ES-I3 (cell line): ENCODE measurements around the gene ZNF445.
"Not testable (repeated sequence)": the region's sequence is repeated elsewhere in the genome, so short reads cannot be mapped to it uniquely, and the experiment has no call there.

Source experiments
- H3K36me3 ChIP-seq: 2 replicates; pipeline ENCODE4 v1.6.1; 2013; ENCODE audit warnings: mild to moderate bottlenecking, low read length, control low read depth, moderate library complexity; ENCODE audit not compliant: insufficient read depth
- H3K4me1 ChIP-seq: 2 replicates; pipeline ENCODE4 v1.6.1; 2013; ENCODE audit warnings: mild to moderate bottlenecking, control low read depth, low read length; ENCODE audit not compliant: insufficient read depth
- H3K9ac ChIP-seq: 2 replicates; pipeline ENCODE4 v1.6.1; 2013; ENCODE audit warnings: low read depth, mild to moderate bottlenecking, low read length, moderate library complexity
- H3K9me3 ChIP-seq: 2 replicates; pipeline ENCODE4 v1.6.1; 2013; ENCODE audit warnings: mild to moderate bottlenecking, low read length, moderate library complexity; ENCODE audit not compliant: control insufficient read depth, insufficient read depth

ZNF445 gene

DNA sequence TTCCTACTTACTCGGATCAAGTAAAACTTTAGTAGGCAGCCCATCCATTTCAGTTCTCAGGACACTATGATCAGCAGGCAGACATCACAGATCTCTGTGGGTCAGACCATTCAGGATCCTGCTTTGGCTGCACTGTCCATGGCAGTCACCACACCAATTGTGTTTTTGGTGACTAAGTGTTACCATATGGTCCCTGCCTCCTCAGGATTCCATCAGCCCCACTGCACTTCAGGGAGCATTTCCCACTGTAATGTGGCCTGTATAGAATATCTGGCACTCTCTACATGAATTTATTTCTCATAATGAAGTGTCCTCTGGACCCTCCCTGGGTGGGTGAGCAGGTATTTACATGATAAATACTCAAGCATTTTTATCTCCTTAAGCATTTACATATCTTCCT, 41.3 kb downstream of the ZNF445 start:
- H3K9me3 ChIP-seq: no peaks in the 10 kb centered on the region
- H3K36me3 ChIP-seq: no peaks in the 10 kb centered on the region; the same call in 1 of the 2 replicates
- H3K9ac ChIP-seq: no peak overlapping the region
- no peaks in the 10 kb centered on the region for H3K4me1 ChIP-seq

DNA sequence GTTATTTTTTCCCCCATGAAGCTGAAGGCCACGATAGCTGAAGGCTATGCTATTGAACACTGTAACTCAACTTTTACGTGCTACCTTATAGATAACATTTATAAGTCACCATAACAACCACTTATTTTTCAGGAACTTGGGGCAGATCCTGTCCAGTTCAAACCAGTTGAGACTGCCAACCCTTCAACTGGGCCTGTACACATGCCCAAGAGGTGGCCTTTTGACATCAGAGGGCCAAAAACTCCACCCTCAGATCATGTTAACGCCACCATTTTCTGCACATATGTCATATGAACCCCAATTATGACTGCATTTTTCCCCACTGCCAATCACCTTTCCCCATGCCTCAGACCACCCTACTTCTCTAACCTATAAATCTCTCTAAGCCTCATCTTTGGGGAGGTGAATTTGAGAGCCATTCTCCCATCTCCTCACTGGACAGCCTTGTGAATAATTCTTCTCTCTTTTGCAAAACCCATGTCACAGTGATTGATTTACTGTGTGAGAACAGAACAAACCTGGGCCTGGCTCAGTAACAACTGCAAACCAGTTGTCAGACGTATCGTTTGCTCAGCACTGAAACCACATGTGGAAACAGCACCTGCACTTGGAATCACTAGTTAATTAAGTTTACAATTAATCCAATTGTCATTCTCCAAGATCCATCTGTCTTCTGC, 42.5 kb downstream of the ZNF445 start:
- Histone ChIP-seq H3K9me3 (no peaks in the 10 kb centered on the region), H3K36me3 (no peaks in the 10 kb centered on the region; the same call in 1 of the 2 replicates), H3K4me1 (no peaks in the 10 kb centered on the region), H3K9ac (no peak overlapping the region)

DNA sequence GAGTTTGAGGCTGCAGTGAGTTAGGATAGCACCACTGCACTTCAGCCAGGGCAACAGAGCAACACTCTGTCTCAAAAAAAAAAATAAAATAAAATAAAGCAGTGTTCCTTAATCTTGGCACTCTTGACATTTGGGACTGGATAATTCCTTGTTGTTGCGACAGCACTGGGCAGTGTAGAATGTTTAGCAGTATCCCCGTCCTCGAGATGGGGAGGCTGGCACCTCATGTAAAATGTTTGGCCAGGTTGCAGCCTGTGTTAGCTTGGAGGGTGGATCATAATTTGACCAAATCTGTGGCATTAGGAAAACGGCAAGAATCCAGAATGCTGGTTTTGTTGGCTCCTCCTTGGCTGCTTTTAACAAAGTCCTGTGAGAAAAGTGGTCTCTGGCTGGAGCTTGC, 47.0 kb downstream of the ZNF445 start:
- Histone ChIP-seq H3K4me1 (no peaks in the 10 kb centered on the region), H3K9ac (no peak overlapping the region), H3K36me3 (no peaks in the 10 kb centered on the region), H3K9me3 (no peaks in the 10 kb centered on the region)

DNA sequence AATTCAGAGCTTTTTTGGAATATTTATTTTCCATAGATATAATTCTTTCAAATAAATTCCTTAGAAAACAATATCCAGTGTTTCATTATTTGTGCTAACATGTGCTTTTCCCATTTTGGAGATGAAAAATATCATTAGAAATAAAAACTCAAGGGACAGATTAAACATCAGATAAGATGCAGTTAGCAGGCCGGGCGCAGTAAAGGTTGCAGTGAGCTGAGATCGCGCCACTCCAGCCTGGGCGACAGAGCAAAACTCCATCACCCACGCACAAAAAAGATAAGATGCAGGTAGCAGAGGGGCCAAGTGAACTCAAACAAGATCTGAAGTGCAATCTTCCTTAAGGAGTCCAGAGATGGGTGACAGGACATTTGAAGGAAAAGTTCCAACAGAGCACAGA, 48.0 kb downstream of the ZNF445 start:
- no peak overlapping the region for H3K9ac ChIP-seq
- H3K4me1 ChIP-seq: no peaks in the 10 kb centered on the region
- no peaks in the 10 kb centered on the region for H3K9me3 ChIP-seq
- no peaks in the 10 kb centered on the region for H3K36me3 ChIP-seq

DNA sequence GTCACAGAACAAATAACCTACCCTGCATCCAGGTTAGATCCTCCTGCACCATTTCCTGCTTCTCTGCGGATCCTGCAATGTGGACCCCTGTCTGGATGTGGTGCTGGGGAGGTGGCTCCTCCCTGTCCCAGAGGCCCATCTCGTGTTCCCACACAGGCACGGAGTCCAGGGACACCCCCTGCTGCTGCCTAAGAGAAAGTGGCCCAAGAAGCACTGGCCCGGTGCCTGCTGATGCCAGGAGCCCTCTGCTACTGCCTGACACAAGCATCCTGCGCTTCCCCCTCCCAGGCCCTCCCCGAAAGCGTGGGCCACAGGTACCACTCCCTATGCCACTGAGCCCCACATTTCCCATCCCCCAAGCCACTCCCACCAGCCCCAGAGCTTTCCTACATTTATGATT, 48.6 kb downstream of the ZNF445 start:
- Histone ChIP-seq H3K4me1 (no peaks in the 10 kb centered on the region), H3K9ac (no peak overlapping the region), H3K36me3 (no peaks in the 10 kb centered on the region), H3K9me3 (no peaks in the 10 kb centered on the region)

DNA sequence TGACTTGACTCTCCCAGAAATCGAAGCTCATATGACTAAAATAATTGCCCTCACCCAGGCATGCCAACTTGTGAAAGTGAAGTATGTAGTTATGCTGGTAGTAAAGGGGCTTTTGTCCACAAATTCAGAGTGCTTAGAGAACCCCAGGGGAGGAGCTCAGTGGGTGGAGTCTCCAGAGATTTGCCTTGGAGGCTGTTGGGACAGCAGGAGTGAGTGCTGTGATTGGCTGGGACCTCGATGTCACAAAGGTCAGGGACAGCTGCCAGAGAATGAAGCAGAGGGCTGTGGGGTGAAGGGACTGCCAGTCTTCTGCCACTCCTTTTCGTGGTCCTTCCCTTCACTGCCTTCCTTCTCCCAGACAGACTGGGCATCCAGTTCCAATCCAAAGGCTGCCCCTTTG, 49.8 kb downstream of the ZNF445 start:
- Histone ChIP-seq H3K36me3 (no peaks in the 10 kb centered on the region), H3K9ac (no peak overlapping the region), H3K4me1 (no peaks in the 10 kb centered on the region), H3K9me3 (no peaks in the 10 kb centered on the region)

DNA sequence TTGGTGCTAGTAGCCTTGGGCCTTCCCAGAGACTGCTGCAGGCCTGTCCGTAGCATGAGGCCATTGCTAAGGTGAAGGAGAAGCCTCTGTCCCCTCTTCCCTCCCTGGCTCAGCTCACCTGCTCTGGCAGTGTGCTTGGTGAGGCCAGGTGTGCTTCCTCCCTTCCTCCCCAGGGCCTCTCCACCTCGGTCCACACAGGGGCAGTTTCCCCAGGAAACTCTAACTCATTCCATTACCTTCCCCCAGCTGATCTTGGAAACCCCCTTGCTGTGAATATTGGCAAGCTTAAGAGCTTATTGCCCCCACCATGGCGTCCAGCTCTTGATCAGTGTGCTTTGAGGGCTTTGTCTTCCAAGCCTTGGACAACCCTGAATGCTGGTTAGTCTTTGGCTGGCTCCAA, 52.7 kb downstream of the ZNF445 start:
- Histone ChIP-seq H3K36me3 (no peaks in the 10 kb centered on the region), H3K4me1 (no peaks in the 10 kb centered on the region), H3K9me3 (no peaks in the 10 kb centered on the region), H3K9ac (no peak overlapping the region)

DNA sequence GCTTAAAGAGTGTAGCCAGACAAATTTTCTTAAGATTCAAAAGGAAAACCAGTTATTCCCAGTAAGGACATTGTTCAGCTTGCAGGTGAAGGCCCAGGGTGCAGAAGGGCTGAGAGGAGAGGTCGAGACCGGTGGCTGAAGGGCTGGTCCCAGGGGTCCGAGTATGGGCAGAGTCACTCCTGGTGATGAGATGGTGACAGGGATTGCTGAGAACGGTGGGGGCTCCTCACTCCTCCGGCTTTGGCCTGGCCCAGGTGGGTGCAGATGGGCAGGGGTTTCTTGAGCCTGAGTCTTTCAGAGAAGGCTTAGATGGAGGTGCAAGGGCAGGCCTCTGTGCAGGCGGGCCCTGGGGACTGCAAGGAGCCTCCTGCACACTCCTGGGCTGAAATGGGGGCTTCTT, 56.2 kb downstream of the ZNF445 start:
- no peaks in the 10 kb centered on the region for H3K36me3 ChIP-seq
- H3K9me3 ChIP-seq: no peaks in the 10 kb centered on the region
- no peaks in the 10 kb centered on the region for H3K4me1 ChIP-seq
- no peak overlapping the region for H3K9ac ChIP-seq

DNA sequence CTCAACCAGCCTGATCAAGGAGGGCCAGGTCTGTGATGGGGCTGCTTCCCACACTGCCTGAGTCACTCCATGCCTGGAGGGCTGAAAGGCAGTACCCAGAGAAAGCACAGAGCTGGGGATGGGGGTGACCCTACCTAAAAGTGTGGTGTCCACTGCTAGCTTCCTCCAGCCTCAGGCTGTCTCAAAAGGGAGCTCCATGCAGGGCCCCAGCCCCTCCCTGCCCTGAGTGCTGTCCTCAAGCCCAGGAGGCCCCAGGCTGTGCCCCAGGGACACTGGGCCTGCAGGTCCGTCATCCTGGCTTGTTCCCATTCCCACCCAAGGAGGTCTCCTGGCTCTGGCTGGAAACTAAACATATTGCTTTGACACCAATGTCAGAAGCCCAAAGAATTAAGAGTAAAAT, 56.8 kb downstream of the ZNF445 start:
- Histone ChIP-seq H3K4me1 (no peaks in the 10 kb centered on the region), H3K36me3 (no peaks in the 10 kb centered on the region), H3K9me3 (no peaks in the 10 kb centered on the region), H3K9ac (no peak overlapping the region)

DNA sequence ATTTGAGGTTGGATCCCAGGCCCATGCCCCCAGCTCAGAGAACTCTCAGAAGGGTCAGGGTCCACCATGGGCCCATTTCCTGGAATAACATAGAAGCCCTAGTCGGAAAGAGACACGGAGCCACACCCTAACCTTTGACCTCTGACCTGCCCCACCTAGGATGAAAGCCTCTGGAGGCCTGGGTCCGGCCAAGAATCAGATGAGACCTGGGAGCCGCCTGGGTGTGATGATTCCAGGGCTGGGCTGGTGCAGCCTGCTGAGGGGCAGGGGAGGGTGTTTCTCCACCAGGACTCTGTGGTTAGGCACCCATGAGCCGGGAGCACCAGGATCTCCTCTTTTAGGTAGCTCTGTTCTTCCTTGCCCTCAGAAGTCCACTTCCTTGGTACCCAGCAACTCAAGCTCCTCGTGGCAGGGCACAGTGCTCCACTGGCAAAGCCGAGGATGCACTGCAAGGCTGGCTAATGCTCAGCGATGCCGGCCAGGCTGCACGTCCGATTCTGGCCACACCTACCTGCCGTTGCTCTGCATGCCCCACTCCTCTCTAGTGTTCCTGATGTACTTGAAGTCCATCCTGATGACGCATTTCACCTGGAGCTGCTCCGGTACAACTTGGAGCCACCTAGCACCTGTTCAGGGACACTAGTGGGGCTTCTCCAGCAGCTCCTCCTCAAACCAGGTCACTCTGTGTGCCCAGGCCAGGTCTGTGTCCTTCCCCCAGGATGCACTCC, 57.4 kb downstream of the ZNF445 start:
- H3K36me3 ChIP-seq: no peaks in the 10 kb centered on the region

DNA sequence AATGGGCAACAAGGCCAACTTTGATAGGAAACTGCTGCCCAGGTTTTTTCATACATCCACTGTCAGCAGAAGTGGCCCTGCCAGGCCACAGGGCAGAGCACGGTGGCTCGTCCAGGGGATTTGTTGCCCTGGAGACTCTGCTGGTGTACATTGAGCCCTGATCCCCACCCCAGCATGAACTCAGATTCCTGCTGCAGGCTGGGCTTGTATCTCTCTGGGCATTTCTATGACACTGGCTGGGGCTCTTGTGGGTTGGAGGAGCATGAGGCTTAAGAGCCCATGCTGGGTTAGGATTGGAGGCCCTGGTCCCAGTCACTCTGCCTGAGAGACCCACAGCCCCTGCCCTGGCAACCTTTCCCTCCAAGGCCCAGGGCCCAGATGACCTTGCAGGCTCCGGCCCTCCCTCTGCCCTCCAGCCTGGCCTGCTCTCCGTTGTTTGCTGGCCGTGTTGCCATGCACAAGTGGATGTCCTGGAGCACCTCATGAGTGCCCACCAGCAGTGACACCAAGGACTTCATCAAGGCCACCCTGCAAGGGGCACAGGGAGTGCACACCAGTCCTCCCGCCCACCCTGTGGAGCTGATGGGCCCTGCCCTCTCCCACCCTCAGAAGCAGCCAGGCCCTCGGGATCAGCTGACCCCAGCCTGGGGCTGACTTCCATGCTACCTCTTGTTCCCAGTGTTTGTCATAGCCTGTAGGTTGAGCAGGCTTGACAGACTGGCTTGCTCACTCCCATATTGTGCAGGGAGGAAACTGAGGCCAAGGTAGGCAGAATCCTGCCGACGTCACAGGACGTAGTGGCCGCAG, 58.2 kb downstream of the ZNF445 start:
- Histone ChIP-seq H3K4me1 (no peaks in the 10 kb centered on the region; the same call in 1 of the 2 replicates), H3K9me3 (no peaks in the 10 kb centered on the region), H3K9ac (no peak overlapping the region), H3K36me3 (no peaks in the 10 kb centered on the region)

More for the DNA sequence above, 57.4 kb downstream of the ZNF445 start:
- no peak overlapping the region for H3K9ac ChIP-seq
- H3K9me3 ChIP-seq: no peaks in the 10 kb centered on the region
- no peaks in the 10 kb centered on the region for H3K4me1 ChIP-seq

DNA sequence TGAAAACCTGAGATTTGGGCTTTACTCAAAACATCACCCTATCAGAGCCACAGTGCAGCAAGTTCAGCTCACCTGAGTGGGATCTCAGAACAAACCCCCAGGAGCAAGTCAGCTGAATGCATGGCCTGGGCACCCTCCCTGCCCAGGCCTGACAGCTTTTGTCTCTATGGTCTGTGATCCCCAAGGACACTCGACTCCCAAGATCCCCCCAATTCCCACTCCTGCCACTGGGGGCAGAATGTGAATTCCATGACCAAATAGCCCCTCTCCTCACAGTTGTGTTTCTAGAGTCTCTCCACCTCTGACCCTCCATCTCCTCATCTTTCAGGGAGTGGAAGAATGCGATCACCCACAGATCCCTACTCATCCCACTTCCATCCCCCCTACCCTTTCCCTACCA, 58.9 kb downstream of the ZNF445 start:
- Histone ChIP-seq H3K4me1 (no peaks in the 10 kb centered on the region; the same call in 1 of the 2 replicates), H3K9ac (no peak overlapping the region), H3K36me3 (no peaks in the 10 kb centered on the region), H3K9me3 (no peaks in the 10 kb centered on the region)

DNA sequence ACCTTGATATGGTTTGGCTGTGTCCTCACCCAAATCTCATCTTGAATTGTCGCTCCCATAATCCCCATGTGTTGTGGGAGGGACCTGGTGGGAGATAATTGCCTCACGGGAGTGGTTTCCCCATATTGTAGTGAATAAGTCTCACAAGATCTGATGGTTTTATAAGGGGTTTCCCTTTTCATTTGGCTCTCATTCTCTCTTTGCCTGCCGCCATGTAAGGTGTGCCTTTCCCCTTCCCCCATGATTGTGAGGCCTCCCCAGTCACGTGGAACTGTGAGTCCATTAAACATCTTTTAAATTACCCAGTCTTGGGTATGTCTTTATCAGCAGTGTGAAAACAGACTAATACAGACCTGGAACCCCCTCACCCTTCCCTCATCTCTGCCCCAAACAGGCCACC, 59.4 kb downstream of the ZNF445 start:
- not testable (repeated sequence) for H3K36me3 ChIP-seq, H3K4me1 ChIP-seq, H3K9me3 ChIP-seq, H3K9ac ChIP-seq

DNA sequence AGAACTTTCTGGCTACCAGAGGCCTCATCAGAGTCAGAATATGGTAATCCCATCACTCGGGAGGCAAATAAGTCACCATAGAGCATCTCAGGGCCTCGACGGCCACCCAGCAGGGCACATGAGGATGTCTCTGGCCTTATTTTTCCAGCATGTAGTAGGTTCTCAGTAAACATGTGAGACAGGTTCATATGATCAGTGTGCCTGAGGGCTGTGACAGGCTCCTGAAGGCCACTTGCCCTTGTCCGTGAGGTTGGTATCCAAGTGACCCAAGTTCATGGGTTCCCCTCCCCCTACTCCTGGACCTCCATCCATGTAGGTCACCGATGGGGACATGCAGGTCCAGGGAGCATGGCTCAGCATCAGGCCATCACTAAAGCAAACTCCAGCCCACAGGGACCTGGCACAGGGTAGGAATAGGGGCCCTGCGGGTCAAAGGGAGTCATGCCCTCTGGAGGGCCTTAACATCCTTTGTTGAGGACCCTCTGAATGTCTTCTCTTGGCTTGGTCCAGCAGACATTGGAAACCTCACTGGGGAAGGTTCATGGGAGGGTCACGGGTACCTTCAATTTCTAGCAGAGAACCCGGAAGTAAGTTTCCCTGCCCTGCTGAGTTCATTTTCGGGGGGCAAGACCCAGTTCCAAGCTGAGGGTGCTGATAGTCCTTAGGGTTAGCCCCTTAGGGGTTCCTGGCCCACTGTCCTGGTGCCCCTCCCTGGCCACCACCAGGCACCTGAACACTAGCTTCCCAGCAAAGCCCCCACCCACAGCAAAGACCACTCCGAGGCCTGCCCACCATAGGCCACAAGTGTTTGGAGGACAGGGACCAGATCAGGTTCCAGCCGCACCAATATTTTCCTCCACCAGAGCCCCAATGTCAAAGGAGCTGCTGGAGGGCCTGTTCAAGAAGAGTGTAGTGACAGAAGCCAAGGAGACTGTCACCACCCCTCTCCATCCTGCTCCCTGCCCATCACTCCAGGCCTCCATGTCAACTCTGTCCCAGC, 61.1 kb downstream of the ZNF445 start:
- H3K9me3 ChIP-seq: no peaks in the 10 kb centered on the region
- H3K36me3 ChIP-seq: no peaks in the 10 kb centered on the region
- no peak overlapping the region for H3K9ac ChIP-seq
- no peaks in the 10 kb centered on the region; the same call in 1 of the 2 replicates for H3K4me1 ChIP-seq
